GM12864 (cell line): Measurements from ENCODE around the gene TMX1.
A peak's percentile ranks its signal among the peaks of the same experiment; 100 is the strongest.

Experiments
- DNase-seq: peaks from one replicate; pipeline ENCODE4 v3.0.0-alpha.2; 2011; ENCODE audit warnings: low read depth
- H3K4me3 ChIP-seq: 2 replicates; pipeline ENCODE4 v1.5.1; 2011; ENCODE audit warnings: mild to moderate bottlenecking, low read depth, low read length, control low read depth
- TF ChIP-seq, protein P1 (sequence below): IDR thresholded peaks from 2 replicates; pipeline ENCODE4 v1.5.1; 2011; ENCODE audit warnings: low read depth, mild to moderate bottlenecking, moderate library complexity, low read length, control low read depth, inconsistent platforms; ENCODE audit errors: missing control alignments

TMX1 gene

GRCh38 chr14:51240804-51241380 is 845 bp downstream of the TMX1 start:
- DNase-seq, result no peak
- peak overlapping the region; percentile 84 for H3K4me3 ChIP-seq
- TF ChIP-seq, protein P1, sequence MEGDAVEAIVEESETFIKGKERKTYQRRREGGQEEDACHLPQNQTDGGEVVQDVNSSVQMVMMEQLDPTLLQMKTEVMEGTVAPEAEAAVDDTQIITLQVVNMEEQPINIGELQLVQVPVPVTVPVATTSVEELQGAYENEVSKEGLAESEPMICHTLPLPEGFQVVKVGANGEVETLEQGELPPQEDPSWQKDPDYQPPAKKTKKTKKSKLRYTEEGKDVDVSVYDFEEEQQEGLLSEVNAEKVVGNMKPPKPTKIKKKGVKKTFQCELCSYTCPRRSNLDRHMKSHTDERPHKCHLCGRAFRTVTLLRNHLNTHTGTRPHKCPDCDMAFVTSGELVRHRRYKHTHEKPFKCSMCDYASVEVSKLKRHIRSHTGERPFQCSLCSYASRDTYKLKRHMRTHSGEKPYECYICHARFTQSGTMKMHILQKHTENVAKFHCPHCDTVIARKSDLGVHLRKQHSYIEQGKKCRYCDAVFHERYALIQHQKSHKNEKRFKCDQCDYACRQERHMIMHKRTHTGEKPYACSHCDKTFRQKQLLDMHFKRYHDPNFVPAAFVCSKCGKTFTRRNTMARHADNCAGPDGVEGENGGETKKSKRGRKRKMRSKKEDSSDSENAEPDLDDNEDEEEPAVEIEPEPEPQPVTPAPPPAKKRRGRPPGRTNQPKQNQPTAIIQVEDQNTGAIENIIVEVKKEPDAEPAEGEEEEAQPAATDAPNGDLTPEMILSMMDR, result no peak

DNA sequence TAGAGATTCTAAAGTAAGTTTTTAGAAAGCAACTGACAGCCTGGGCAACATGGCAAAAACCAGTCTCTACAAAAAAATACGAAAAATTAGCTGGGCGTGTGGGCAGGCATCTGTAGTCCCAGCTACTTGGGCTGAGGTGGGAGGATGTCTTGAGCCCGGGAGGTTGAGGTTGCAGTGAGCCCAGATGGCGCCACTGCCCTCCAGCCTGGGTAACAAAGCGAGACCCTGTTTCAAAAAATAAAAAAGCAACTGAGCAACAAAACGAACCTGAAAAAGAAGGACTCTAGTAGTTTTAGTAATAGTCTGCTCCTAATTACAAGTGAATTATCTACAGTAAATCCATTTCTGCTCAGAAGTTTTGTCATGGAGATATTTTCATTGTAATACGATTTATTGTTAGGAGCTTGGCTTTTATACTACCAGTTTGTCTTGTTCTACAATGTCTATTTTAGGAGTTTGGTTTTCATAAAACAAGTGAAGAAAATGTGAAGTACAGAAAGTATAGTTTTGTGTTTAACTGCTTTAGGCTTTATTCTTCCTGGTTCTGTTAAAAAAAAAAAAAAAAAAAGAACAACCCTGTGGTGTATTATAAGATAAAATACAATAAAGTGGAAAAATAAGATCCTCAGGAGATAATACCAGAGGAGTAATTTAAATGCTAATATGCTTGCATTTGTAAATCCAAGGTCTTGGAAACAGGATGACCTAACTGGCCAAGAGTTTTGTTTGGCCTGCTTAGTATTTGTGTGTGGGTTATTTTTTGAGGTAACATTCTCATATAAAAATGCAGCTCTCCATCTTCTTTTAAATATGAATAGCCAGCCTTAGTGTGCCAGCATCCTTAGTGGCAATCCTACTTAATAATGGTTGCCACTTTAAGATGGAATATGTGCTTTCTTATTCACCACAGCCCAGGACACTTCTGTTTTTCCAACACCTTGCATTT is 2.8 kb downstream of the TMX1 start:
- peak overlapping the region; percentile 84 for H3K4me3 ChIP-seq
- no peak for DNase-seq
- TF ChIP-seq, protein P1, result peak; percentile 8

DNA sequence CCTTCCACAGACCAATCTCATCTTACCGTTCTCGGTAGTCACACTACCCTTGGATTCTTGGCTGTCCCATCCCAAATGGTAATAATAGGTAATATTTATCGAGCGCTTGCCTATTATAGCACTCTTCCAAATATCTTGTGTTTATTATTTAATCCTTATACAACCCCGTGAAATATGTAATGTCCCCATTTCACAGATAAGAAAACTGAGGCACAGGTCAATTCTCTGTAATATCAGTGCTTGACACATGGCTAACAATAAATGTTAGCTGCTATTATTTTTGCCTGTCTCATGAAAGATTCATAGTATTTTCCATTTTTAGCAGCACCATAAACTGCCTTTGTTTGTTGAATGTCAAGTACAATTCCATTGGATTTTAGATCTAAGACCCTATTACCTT is 4.5 kb downstream of the TMX1 start:
- H3K4me3 ChIP-seq, result no peak overlapping the region
- TF ChIP-seq, protein P1, result no peak
- no peak for DNase-seq

GRCh38 chr14:51246032-51246431 is 6.0 kb downstream of the TMX1 start:
- no peak overlapping the region for H3K4me3 ChIP-seq
- TF ChIP-seq, protein P1, result no peak
- DNase-seq, result no peak

GRCh38 chr14:51248016-51248987 is 8.3 kb downstream of the TMX1 start:
- TF ChIP-seq, protein P1, result no peak
- no peak for DNase-seq
- no peak overlapping the region for H3K4me3 ChIP-seq

DNA sequence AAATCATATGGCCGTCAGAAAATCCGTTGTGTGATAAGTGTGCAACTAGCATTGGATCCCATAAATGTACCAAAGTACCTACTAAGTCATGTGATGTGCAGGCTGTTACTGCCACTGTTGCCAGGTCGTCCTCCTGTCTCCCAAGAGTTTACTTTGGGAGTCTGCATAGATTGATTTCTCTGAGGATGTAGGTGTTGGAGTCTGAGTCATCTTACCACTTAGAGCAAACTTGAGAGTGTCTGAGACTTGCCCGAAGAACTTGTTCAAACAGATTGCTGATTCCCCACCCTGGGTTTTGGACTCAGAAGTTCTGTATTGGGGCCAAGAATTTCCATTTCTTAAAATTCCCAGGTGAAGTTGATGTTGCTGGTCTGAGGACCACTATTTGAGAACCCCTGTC is 11.4 kb downstream of the TMX1 start:
- no peak for DNase-seq
- TF ChIP-seq, protein P1, result no peak
- no peak overlapping the region for H3K4me3 ChIP-seq
